SK-N-SH (cell line): Measurements from ENCODE around the gene SAXO1. TPM values are rescaled to one million over a fixed set of nuclear protein-coding genes. Genes with fewer than 3 reads are reported as not detected.

ENCODE experiments used
- CTCF ChIA-PET: fragments of 300-600, 350-600 bp; formaldehyde crosslinking; extraction: SDS; loops from one replicate; lab custom pipeline; 2021; lab: Yijun Ruan, JAX
- POLR2A ChIA-PET: fragments of 350-600 bp; sonication (Branson Sonifier 250); formaldehyde crosslinking; extraction: SDS; loops from one replicate; lab custom pipeline; 2020; ENCODE audit warnings: antibody characterized with exemption, inconsistent platforms; lab: Yijun Ruan, JAX
- DNase-seq: peaks from one replicate; pipeline ENCODE4 v3.0.0; 2012
- H2AFZ ChIP-seq: fragments of 200-600 bp; sonication (generic); 2 replicates; pipeline ENCODE4 v1.8.1; 2016; ENCODE audit warnings: antibody characterized with exemption, mild to moderate bottlenecking, low read depth
- H3F3A ChIP-seq: fragments of 200-600 bp; sonication (generic); replicated peaks from 2 replicates; pipeline ENCODE3; 2016; ENCODE audit warnings: antibody characterized with exemption, mild to moderate bottlenecking; ENCODE audit not compliant: insufficient read depth
- H3K27ac ChIP-seq, 2 experiments: fragments of 200-500 bp in 1 of 2; fragments of 200-600 bp in 1 of 2; sonication (Bioruptor generic) in 1 of 2; sonication (generic), shearing (Covaris generic) in 1 of 2; 2 replicates each; pipeline versions ENCODE4 v1.5.1 to v1.6.1; 2014 to 2016; ENCODE audit warnings: low read depth in 2 of 2, inconsistent platforms in 1 of 2, low read length in 1 of 2, mild to moderate bottlenecking in 1 of 2, mixed read lengths in 1 of 2
- H3K27me3 ChIP-seq: fragments of 200-600 bp; sonication (generic), shearing (Covaris generic); 2 replicates; pipeline ENCODE4 v1.6.1; 2016; ENCODE audit warnings: mixed run types; ENCODE audit not compliant: insufficient read depth
- H3K36me3 ChIP-seq, 2 experiments: fragments of 200-500 bp in 1 of 2; fragments of 200-600 bp in 1 of 2; sonication (Bioruptor generic) in 1 of 2; sonication (generic) in 1 of 2; replicated peaks in 1 of 2; 2 replicates each; pipeline versions ENCODE3 to v1.5.1; 2014 to 2016; ENCODE audit warnings: low read length in 1 of 2, mild to moderate bottlenecking in 1 of 2; ENCODE audit not compliant: insufficient read depth in 2 of 2, control insufficient read depth in 1 of 2
- H3K4me1 ChIP-seq, 2 experiments: fragments of 200-500 bp in 1 of 2; fragments of 200-600 bp in 1 of 2; sonication (Bioruptor generic) in 1 of 2; sonication (generic), shearing (Covaris generic) in 1 of 2; 2 replicates each; pipeline versions ENCODE4 v1.5.1 to v1.6.1; 2014 to 2016; ENCODE audit warnings: low read depth in 1 of 2, low read length in 1 of 2, mixed run types in 1 of 2; ENCODE audit not compliant: insufficient read depth in 2 of 2, control insufficient read depth in 1 of 2
- H3K4me2 ChIP-seq: fragments of 200-600 bp; sonication (generic), shearing (Covaris generic); 2 replicates; pipeline ENCODE4 v1.6.1; 2017; ENCODE audit warnings: mixed run types
- H3K4me3 ChIP-seq, 2 experiments: fragments of 200-500 bp in 1 of 2; fragments of 200-600 bp in 1 of 2; sonication (Bioruptor generic) in 1 of 2; sonication (generic), shearing (Covaris generic) in 1 of 2; 2 replicates each; pipeline versions ENCODE4 v1.5.1 to v1.8.1; 2014 to 2016; ENCODE audit warnings: low read depth in 2 of 2, inconsistent platforms in 1 of 2, low read length in 1 of 2, mild to moderate bottlenecking in 1 of 2, mixed read lengths in 1 of 2, moderate library complexity in 1 of 2
- H3K79me2 ChIP-seq: fragments of 200-600 bp; sonication (generic); 2 replicates; pipeline ENCODE4 v1.8.1; 2017; ENCODE audit warnings: mild to moderate bottlenecking; ENCODE audit not compliant: insufficient read depth
- H3K9ac ChIP-seq: fragments of 200-600 bp; sonication (generic); 2 replicates; pipeline ENCODE4 v1.6.1; 2017; ENCODE audit warnings: mixed run types
- H3K9me2 ChIP-seq: fragments of 200-600 bp; sonication (generic); 2 replicates; pipeline ENCODE4 v1.6.1; 2017; ENCODE audit warnings: mixed run types
- H3K9me3 ChIP-seq: fragments of 200-600 bp; sonication (generic); 2 replicates; pipeline ENCODE4 v1.6.1; 2017; ENCODE audit warnings: mixed run types, mild to moderate bottlenecking, moderate library complexity
- H4K20me1 ChIP-seq: fragments of 200-600 bp; sonication (generic); 2 replicates; pipeline ENCODE4 v1.6.1; 2017; ENCODE audit warnings: mild to moderate bottlenecking, mixed run types; ENCODE audit not compliant: insufficient read depth
- ELF1 ChIP-seq: IDR thresholded peaks from 2 replicates; pipeline ENCODE4 v1.4.0; 2012
- EZH2phosphoT487 ChIP-seq: fragments of 200-600 bp; sonication (generic); IDR thresholded peaks from 2 replicates; pipeline ENCODE4 v1.6.1; 2017; ENCODE audit warnings: low read depth, mixed run types, mild to moderate bottlenecking, antibody characterized with exemption, moderate library complexity, borderline replicate concordance
- FOXM1 ChIP-seq: IDR thresholded peaks from 2 replicates; pipeline ENCODE4 v1.4.0; 2012; ENCODE audit warnings: low read depth, mild to moderate bottlenecking
- GATA2 ChIP-seq: sonication (generic); formaldehyde crosslinking; IDR thresholded peaks from 2 replicates; pipeline ENCODE4 v1.5.0; 2020; ENCODE audit warnings: mild to moderate bottlenecking, missing genetic modification reagents
- MXI1 ChIP-seq: IDR thresholded peaks from 2 replicates; pipeline ENCODE4 v1.6.1; 2012; ENCODE audit warnings: mild to moderate bottlenecking, low read depth, low read length, improper control_type of control experiment
- NRF1 ChIP-seq: IDR thresholded peaks from 2 replicates; pipeline ENCODE4 v1.6.1; 2012; ENCODE audit warnings: low read depth, mild to moderate bottlenecking, low read length
- RFX5 ChIP-seq: IDR thresholded peaks from 2 replicates; pipeline ENCODE4 v1.6.1; 2012; ENCODE audit warnings: mild to moderate bottlenecking, improper control_type of control experiment, low read length
- RXRA ChIP-seq: IDR thresholded peaks from 2 replicates; pipeline ENCODE4 v1.4.0; 2012; ENCODE audit warnings: low read depth, mild to moderate bottlenecking, borderline replicate concordance
- TCF12 ChIP-seq: IDR thresholded peaks from 2 replicates; pipeline ENCODE4 v1.4.0; 2012
- WGBS: methylation state at CpG from one replicate; pipeline ENCODE4 v1.1.6; 2017; ENCODE audit warnings: low lambda C conversion rate; 5-methylcytosine and 5-hydroxymethylcytosine counted together
- polyA plus RNA-seq, 3 experiments: library from polyadenylated mRNA; depleted of rRNA; stranded (reverse); fragments of >200 nt; gene quantifications; 2 replicates each; pipeline ENCODE4 v1.2.3, GENCODE V29; 2012
- TF ChIP-seq, protein P1 (sequence below): IDR thresholded peaks from 2 replicates; pipeline ENCODE4 v1.6.1; 2012; ENCODE audit warnings: mild to moderate bottlenecking, low read depth, low read length, moderate library complexity
- TF ChIP-seq, protein P2 (sequence below): IDR thresholded peaks from 2 replicates; pipeline ENCODE4 v1.4.0; 2012; ENCODE audit warnings: low read depth, borderline replicate concordance
- TF ChIP-seq, protein P3 (sequence below): IDR thresholded peaks from 2 replicates; pipeline ENCODE4; 2012

SAXO1 gene
- polyA plus RNA-seq, 1 of the 3 experiments (the other 2 are of a cell fraction), result 0.03 TPM

DNA sequence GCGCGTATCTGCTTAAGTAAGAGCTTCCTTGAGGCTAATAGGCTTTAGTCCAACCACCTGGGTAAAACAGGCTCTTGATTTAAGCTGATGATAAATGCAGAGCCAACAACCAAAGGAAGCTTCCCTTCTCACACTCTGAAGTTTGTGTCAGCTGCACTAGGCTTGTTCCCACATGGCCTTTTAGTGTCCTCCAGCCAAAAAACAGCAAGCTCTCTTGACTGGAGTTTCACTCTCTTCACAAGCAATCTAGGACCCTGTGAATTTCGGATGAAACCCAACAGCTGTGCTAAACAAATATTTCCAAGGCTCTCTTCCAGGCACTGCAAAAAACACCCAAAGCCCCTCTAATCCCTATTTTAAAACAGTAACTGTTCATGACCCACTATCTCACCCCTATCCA lies 63.9 kb downstream of the SAXO1 start:
- no peak overlapping the region for H3K27ac ChIP-seq
- DNase-seq, result no peak
- no peaks in the 10 kb centered on the region for H3F3A ChIP-seq
- no peaks in the 10 kb centered on the region for H3K79me2 ChIP-seq
- no peak overlapping the region for H3K4me2 ChIP-seq
- no peaks in the 10 kb centered on the region for H4K20me1 ChIP-seq
- WGBS, result 53% methylated on average over 3 of the region's 3 CpGs
- H3K9me2 ChIP-seq, result no peaks in the 10 kb centered on the region
- POLR2A ChIA-PET, result no interaction called here
- CTCF ChIA-PET, result interaction anchor here (1.5 kb wide), 1 partner anchor 60 kb away, joined by 4 read pairs; no protein-coding TSS in a partner anchor
- H3K36me3 ChIP-seq, result no peaks in the 10 kb centered on the region
- H3K4me3 ChIP-seq, result no peak overlapping the region
- TF ChIP-seq, protein P1, sequence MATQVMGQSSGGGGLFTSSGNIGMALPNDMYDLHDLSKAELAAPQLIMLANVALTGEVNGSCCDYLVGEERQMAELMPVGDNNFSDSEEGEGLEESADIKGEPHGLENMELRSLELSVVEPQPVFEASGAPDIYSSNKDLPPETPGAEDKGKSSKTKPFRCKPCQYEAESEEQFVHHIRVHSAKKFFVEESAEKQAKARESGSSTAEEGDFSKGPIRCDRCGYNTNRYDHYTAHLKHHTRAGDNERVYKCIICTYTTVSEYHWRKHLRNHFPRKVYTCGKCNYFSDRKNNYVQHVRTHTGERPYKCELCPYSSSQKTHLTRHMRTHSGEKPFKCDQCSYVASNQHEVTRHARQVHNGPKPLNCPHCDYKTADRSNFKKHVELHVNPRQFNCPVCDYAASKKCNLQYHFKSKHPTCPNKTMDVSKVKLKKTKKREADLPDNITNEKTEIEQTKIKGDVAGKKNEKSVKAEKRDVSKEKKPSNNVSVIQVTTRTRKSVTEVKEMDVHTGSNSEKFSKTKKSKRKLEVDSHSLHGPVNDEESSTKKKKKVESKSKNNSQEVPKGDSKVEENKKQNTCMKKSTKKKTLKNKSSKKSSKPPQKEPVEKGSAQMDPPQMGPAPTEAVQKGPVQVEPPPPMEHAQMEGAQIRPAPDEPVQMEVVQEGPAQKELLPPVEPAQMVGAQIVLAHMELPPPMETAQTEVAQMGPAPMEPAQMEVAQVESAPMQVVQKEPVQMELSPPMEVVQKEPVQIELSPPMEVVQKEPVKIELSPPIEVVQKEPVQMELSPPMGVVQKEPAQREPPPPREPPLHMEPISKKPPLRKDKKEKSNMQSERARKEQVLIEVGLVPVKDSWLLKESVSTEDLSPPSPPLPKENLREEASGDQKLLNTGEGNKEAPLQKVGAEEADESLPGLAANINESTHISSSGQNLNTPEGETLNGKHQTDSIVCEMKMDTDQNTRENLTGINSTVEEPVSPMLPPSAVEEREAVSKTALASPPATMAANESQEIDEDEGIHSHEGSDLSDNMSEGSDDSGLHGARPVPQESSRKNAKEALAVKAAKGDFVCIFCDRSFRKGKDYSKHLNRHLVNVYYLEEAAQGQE, result no peak
- TF ChIP-seq FOXM1, result no peak
- TF ChIP-seq, all 33 proteins: peak for 0
- no peaks in the 10 kb centered on the region for H3K27me3 ChIP-seq
- H2AFZ ChIP-seq, result no peak overlapping the region
- H3K4me1 ChIP-seq, result no peaks in the 10 kb centered on the region; a peak in 1 of 4 replicates
- no peaks in the 10 kb centered on the region for H3K9me3 ChIP-seq
- no peak overlapping the region for H3K9ac ChIP-seq

DNA sequence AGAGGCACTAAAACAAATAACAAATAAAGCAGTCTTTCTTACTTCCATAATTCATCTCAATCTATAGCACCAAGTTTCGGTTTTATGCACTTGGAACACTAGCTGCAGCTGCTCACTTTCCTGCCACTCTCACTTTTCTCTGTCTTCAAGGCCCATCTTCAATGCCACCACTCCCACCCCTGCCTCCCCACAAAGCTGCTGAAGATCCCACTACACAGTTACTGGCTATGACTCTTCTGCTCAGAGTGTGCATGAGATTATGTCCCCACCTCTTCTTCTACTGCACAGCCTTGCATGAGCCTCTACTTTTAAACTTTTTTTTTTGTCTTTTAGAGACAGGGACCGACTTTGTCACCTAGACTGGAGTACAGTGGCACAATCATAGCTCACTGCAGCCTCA lies 77.4 kb downstream of the SAXO1 start:
- Histone ChIP-seq H3K9me2 (no peaks in the 10 kb centered on the region), H3K4me1 (no peaks in the 10 kb centered on the region), H3K27ac (no peak overlapping the region), H2AFZ (no peak overlapping the region), H3K9me3 (no peaks in the 10 kb centered on the region), H3K4me2 (no peak overlapping the region), H3K27me3 (peaks cover 8% of the 10 kb centered on the region; the same call in 1 of the 2 replicates), H4K20me1 (no peaks in the 10 kb centered on the region), H3K9ac (no peak overlapping the region), H3K36me3 (no peaks in the 10 kb centered on the region), H3K79me2 (no peaks in the 10 kb centered on the region), H3K4me3 (no peak overlapping the region), H3F3A (no peaks in the 10 kb centered on the region)
- 28% methylated on average over 2 of the region's 2 CpGs for WGBS
- no peak for DNase-seq
- CTCF ChIA-PET, result no interaction called here
- TF ChIP-seq GATA2 (CRISPR knock-in tag) (no peak), FOXM1 (no peak), EZH2phosphoT487 (no peak), TCF12 (no peak), ELF1 (no peak), RFX5 (no peak), RXRA (no peak), NRF1 (no peak), MXI1 (no peak)
- TF ChIP-seq, protein P2, sequence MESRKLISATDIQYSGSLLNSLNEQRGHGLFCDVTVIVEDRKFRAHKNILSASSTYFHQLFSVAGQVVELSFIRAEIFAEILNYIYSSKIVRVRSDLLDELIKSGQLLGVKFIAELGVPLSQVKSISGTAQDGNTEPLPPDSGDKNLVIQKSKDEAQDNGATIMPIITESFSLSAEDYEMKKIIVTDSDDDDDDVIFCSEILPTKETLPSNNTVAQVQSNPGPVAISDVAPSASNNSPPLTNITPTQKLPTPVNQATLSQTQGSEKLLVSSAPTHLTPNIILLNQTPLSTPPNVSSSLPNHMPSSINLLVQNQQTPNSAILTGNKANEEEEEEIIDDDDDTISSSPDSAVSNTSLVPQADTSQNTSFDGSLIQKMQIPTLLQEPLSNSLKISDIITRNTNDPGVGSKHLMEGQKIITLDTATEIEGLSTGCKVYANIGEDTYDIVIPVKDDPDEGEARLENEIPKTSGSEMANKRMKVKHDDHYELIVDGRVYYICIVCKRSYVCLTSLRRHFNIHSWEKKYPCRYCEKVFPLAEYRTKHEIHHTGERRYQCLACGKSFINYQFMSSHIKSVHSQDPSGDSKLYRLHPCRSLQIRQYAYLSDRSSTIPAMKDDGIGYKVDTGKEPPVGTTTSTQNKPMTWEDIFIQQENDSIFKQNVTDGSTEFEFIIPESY, result no peak
- TF ChIP-seq, protein P3, sequence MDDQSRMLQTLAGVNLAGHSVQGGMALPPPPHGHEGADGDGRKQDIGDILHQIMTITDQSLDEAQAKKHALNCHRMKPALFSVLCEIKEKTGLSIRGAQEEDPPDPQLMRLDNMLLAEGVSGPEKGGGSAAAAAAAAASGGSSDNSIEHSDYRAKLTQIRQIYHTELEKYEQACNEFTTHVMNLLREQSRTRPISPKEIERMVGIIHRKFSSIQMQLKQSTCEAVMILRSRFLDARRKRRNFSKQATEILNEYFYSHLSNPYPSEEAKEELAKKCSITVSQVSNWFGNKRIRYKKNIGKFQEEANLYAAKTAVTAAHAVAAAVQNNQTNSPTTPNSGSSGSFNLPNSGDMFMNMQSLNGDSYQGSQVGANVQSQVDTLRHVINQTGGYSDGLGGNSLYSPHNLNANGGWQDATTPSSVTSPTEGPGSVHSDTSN, result no peak
- POLR2A ChIA-PET, result no interaction called here
